GM06990 (cell line): Measurements from ENCODE around the gene ZFAND6.

ENCODE experiments used
- DNase-seq: peaks from one replicate; pipeline ENCODE4 v3.0.0-alpha.2; 2011; ENCODE audit not compliant: insufficient read length; ENCODE audit errors: extremely low read depth
- H3K27me3 ChIP-seq: replicated peaks from 2 replicates; pipeline ENCODE4 v1.6.0; 2011; ENCODE audit warnings: low read length; ENCODE audit not compliant: control insufficient read depth, insufficient read depth
- H3K36me3 ChIP-seq: 2 replicates; pipeline ENCODE4 v1.5.1; 2011; ENCODE audit warnings: low read length; ENCODE audit not compliant: control insufficient read depth, insufficient read depth
- H3K4me3 ChIP-seq: replicated peaks from 2 replicates; pipeline ENCODE4 v1.5.1; 2011; ENCODE audit warnings: low read depth, mild to moderate bottlenecking, control low read depth, low read length
- CTCF ChIP-seq: IDR thresholded peaks from 2 replicates; pipeline ENCODE4 v1.5.1; 2011; ENCODE audit warnings: low read length, control low read depth, mild to moderate bottlenecking, inconsistent platforms; ENCODE audit not compliant: insufficient read depth, poor library complexity, severe bottlenecking

Gene ZFAND6

DNA sequence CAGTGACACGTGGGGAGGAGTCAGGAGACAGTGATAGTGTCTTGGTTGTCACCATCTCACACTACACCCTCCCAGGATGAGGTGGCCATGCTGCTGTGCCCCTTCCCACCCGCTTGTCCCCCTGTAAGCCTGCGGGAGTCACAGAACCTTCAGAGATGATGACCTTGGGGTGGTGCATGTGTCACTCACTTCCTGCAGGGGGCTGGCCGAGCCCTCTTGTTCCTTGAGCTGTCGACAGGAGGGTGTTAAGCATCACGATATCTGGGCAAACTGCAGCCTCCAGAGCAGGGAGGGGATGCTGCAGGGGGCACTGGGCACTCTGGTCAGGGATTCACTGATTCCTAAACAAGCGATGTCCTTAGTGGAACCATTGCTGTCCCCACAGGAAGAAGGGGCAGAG, 121.0 kb downstream of the ZFAND6 start:
- no peak for DNase-seq
- Histone ChIP-seq H3K27me3 (no peaks in the 10 kb centered on the region), H3K36me3 (peaks cover 10% of the 10 kb centered on the region), H3K4me3 (no peak overlapping the region)
- TF ChIP-seq CTCF = no peak

DNA sequence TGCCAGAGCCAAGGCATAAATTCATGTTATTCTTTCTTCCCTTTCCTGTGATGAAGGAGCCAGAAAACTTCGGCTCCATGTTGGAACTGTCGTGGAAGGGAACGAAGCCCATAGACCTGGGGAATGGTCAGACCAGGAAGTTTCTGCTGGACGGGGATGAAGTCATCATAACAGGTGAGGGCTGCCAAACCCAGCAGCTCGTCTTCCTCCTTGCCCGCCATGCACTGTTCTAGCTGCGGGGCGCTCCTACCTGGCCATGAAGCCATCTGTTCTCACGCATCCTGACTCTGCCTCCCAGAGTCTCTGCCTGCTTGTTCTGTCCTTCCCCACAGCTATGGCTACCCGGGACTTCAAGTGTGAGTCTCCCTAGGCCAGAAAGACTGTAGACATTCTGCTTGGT, 121.5 kb downstream of the ZFAND6 start:
- no peaks in the 10 kb centered on the region for H3K27me3 ChIP-seq
- no peak for DNase-seq
- H3K4me3 ChIP-seq = no peak overlapping the region
- peaks cover 10% of the 10 kb centered on the region for H3K36me3 ChIP-seq
- no peak for TF ChIP-seq CTCF

DNA sequence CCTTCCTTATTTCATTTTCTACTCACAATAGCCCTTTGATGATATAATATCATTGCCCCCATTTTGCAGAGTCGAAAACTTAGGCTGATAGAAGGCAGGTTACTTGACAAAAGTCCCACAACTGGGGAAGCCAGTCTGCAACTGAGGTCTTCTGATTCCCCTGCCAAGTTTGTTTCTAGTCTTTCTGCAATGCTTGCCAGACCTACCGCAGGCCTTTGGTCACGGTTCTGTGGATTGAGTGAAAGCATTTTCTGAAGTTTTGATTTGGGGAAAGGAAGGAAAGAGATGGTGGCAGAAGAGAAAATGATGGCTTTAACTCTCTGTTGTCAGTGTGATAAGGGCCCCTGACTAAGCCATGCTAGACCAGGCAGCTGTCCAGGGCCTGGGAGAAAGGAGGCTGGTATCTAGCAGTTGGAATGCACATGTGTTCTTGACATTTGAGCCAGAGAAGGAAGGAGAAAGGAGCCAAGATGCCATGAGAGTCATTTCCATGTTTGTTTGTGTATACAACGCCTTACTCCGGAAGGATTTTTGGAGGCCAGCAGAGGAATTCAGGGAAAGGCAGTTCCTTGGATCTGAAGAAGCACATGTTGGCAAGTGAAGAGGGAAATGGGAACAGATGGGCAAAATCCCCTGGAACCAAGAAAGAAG, 123.3 kb downstream of the ZFAND6 start:
- H3K27me3 ChIP-seq = no peaks in the 10 kb centered on the region
- peaks cover 10% of the 10 kb centered on the region for H3K36me3 ChIP-seq
- DNase-seq = no peak
- no peak for TF ChIP-seq CTCF
- no peak overlapping the region for H3K4me3 ChIP-seq

DNA sequence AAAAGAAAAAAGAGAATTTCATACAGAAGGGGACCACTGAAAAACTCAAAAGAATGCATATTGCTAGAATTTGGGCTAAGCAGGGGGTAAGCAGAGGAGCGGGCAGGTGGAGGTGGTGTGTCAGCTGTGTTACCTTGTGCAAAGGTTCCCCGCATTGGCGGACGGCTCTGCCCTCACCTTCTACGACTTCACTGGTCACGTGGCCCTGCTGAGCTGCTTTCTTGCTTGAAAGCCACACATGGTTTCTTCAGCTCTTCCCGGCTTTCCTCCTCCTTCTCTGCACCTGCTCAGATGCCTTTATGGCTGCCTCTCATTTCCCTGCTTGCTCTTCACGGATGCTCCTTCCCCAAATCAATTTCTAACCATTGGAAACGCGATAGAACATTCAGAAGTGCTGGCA, 123.8 kb downstream of the ZFAND6 start:
- H3K27me3 ChIP-seq = no peaks in the 10 kb centered on the region
- DNase-seq = no peak
- TF ChIP-seq CTCF = no peak
- H3K36me3 ChIP-seq = peaks cover 11% of the 10 kb centered on the region
- H3K4me3 ChIP-seq = no peak overlapping the region

DNA sequence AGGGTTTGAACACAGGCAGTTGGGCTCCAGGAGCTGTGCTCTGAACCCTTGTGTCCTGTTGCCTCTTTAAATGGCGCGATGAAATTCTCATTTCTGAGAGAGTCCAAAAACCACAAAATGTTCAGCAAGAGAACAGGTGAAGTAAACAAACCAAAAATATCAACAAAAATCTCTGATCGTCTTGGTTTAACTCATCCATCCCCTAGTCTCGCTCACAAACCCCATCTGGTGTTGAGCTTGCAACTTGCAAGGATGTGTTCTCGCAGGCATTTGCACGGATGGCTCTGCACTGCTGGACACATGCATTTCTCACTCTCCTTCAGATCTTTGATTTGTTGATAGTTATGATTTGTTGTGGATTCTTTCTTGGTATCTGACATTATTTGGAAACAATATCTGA, 124.4 kb downstream of the ZFAND6 start:
- DNase-seq = no peak
- Histone ChIP-seq H3K4me3 (no peak overlapping the region), H3K27me3 (no peaks in the 10 kb centered on the region), H3K36me3 (peaks cover 13% of the 10 kb centered on the region)
- TF ChIP-seq CTCF = peak; percentile 9

DNA sequence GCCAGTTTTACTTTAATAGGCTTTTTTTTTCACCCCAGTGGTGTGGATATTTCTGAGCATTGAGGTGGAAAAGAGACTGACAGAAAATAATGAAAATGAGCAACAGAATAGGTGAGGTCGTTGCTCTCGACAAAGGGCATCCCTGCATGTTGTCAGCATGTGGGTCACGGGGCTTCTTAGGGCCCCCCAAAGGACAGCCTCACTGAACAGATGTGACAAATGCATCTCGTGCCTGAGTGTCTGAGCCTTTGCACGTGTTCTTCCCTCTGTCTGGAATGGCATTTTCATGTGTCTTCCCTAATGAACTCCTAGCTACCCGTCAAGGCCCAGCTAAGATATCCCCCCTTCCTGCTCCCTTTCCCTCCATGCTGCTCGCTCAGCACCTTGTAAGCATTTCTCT, 125.1 kb downstream of the ZFAND6 start:
- TF ChIP-seq CTCF = no peak
- Histone ChIP-seq H3K36me3 (peaks cover 13% of the 10 kb centered on the region), H3K27me3 (no peaks in the 10 kb centered on the region), H3K4me3 (no peak overlapping the region)
- DNase-seq = no peak
